Brain microvascular endothelial cell (primary cell): Measurements from ENCODE around the gene RNU1-2.
"Not testable (repeated sequence)": the region's sequence is repeated elsewhere in the genome, so short reads cannot be mapped to it uniquely, and the experiment has no call there.

Experiments used
- DNase-seq: peaks from one replicate; pipeline ENCODE4 v3.0.0-alpha.2; 2020
- H3K27ac ChIP-seq: fragments of 250-450 bp; sonication (Bioruptor Pico); 2 replicates; pipeline ENCODE4 v1.5.1; 2020; ENCODE audit warnings: mild to moderate bottlenecking, moderate library complexity
- H3K27me3 ChIP-seq: fragments of 250-450 bp; sonication (Bioruptor Pico); replicated peaks from 2 replicates; pipeline ENCODE4 v1.5.1; 2020; ENCODE audit warnings: mild to moderate bottlenecking
- H3K36me3 ChIP-seq: fragments of 250-450 bp; sonication (Bioruptor Pico); replicated peaks from 2 replicates; pipeline ENCODE4 v1.5.1; 2020; ENCODE audit warnings: mild to moderate bottlenecking
- H3K4me3 ChIP-seq: 2 replicates; pipeline ENCODE4 v1.5.1; 2011; ENCODE audit warnings: low read depth, mild to moderate bottlenecking, control low read depth, low read length, moderate library complexity
- CTCF ChIP-seq: IDR thresholded peaks from 2 replicates; pipeline ENCODE4 v1.5.1; 2011; ENCODE audit warnings: low read depth, mild to moderate bottlenecking, moderate library complexity, low read length, control low read depth, inconsistent platforms; ENCODE audit errors: missing control alignments
- in situ Hi-C: cut with HindIII; loops from 2 replicates; pipeline ENCODE4 v1.10.0; 2017; ENCODE audit warnings: low sequenced_read_pairs, low pct_ligation_motif_present

The RNU1-2 gene

GRCh38 chr1:16907870-16908758, 12.3 kb downstream of the RNU1-2 start:
- H3K27ac ChIP-seq: no peak overlapping the region
- TF ChIP-seq CTCF: no peak
- H3K36me3 ChIP-seq: no peaks in the 10 kb centered on the region
- DNase-seq: no peak
- in situ Hi-C loops: no loop called here
- H3K4me3 ChIP-seq: no peak overlapping the region
- H3K27me3 ChIP-seq: no peaks in the 10 kb centered on the region

- H3K4me3 ChIP-seq, DNase-seq, H3K27me3 ChIP-seq: not testable (repeated sequence)
Measured at GRCh38 chr1:16911851-16912721, 16.3 kb downstream of the RNU1-2 start.

GRCh38 chr1:16912742-16913141, 17.0 kb downstream of the RNU1-2 start:
- H3K4me3 ChIP-seq, H3K27ac ChIP-seq, in situ Hi-C loops, DNase-seq, H3K27me3 ChIP-seq, H3K36me3 ChIP-seq: not testable (repeated sequence)

More at GRCh38 chr1:16911851-16912721, 16.3 kb downstream of the RNU1-2 start:
- H3K36me3 ChIP-seq, in situ Hi-C loops, H3K27ac ChIP-seq: not testable (repeated sequence)

- no peak for TF ChIP-seq CTCF
- in situ Hi-C loops: no loop called here
- no peak for DNase-seq
- H3K36me3 ChIP-seq: no peaks in the 10 kb centered on the region
- no peaks in the 10 kb centered on the region for H3K27me3 ChIP-seq
- H3K4me3 ChIP-seq: peak overlapping the region; percentile 58
- H3K27ac ChIP-seq: no peak overlapping the region
Measured at GRCh38 chr1:16913181-16913832, 17.5 kb downstream of the RNU1-2 start.

GRCh38 chr1:16913833-16914662, 18.3 kb downstream of the RNU1-2 start:
- H3K4me3 ChIP-seq: peak overlapping the region; percentile 62
- in situ Hi-C loops: no loop called here
- no peak for TF ChIP-seq CTCF
- H3K27ac ChIP-seq: peak overlapping the region; percentile 68
- peak; percentile 87 for DNase-seq
- H3K27me3 ChIP-seq: no peaks in the 10 kb centered on the region
- no peaks in the 10 kb centered on the region for H3K36me3 ChIP-seq

- peak overlapping the region; percentile 62 for H3K4me3 ChIP-seq
- H3K36me3 ChIP-seq, H3K27ac ChIP-seq, H3K27me3 ChIP-seq, in situ Hi-C loops, DNase-seq: not testable (repeated sequence)
Measured at GRCh38 chr1:16914928-16915626, 19.3 kb downstream of the RNU1-2 start.
